ENCODE measurements around the gene CYB561D2. TPM values are rescaled to one million over a fixed set of nuclear protein-coding genes. Genes with fewer than 3 reads are reported as not detected.

CYB561D2 gene
- total and polyA plus RNA-seq, 2 donors (not counting 1 experiment from before 2014, with no cell fraction given): 39.5 to 78.9 TPM

DNA sequence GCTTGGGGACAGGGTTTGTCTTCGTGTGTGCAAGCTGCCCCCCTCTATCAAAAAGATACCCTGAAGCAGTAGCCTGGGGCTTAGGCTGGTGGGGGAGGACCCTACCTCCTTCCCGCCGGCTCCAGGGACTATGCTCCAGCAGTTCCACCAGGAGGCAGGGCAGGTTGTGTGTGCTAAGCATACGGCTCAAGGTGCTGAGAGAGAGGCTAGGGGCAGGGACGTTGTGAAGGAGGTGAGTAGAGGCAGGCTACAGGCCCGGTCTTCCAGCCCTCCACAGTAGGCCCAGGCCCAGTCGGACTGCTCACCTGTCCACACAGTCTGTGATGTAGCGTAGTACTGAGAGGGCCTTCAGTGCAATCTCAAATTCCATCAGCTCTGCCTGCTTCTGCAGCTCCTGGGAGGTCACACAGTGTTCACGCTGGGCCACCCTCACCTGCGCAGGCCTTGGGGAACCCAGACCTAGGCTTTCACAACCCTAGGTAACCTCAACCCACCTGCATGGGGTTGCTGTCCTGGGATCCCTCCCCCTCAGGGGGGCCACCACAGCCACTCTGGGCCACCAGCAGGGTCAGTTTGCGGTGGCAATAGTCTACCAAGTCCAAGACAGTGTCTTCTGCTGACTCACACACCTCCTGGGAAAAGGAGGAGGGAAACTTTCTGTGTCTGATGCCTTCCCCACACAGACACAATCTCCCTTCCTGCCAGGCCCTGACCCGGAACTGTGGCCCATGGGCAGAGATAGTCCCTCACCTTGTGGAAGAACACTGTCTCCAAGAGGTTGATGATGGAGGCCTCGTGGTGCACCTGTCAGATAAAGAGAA is 7.6 kb upstream of the CYB561D2 start:
- H3K4me1 Mint-ChIP-seq: peaks cover 54% of the 10 kb centered on the region
- CTCF ChIA-PET: interaction anchor here (1.6 kb wide), 1 partner anchor 199 kb away, joined by 6 read pairs; no protein-coding TSS in a partner anchor
- TF ChIP-seq EZH2 (IDR thresholded peaks at IDR 0.05; ENCODE audit: borderline replicate concordance, insufficient read depth, low read depth, low read length, poor library complexity, severe bottlenecking): no peak
- TF ChIP-seq, protein P1, sequence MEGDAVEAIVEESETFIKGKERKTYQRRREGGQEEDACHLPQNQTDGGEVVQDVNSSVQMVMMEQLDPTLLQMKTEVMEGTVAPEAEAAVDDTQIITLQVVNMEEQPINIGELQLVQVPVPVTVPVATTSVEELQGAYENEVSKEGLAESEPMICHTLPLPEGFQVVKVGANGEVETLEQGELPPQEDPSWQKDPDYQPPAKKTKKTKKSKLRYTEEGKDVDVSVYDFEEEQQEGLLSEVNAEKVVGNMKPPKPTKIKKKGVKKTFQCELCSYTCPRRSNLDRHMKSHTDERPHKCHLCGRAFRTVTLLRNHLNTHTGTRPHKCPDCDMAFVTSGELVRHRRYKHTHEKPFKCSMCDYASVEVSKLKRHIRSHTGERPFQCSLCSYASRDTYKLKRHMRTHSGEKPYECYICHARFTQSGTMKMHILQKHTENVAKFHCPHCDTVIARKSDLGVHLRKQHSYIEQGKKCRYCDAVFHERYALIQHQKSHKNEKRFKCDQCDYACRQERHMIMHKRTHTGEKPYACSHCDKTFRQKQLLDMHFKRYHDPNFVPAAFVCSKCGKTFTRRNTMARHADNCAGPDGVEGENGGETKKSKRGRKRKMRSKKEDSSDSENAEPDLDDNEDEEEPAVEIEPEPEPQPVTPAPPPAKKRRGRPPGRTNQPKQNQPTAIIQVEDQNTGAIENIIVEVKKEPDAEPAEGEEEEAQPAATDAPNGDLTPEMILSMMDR (IDR thresholded peaks at IDR 0.05): no peak
- no peaks in the 10 kb centered on the region for H3K27me3 Mint-ChIP-seq
- 94% methylated on average over 10 of the region's 13 CpGs for WGBS (ENCODE audit: insufficient coverage)
- Histone ChIP-seq H3K27ac (ENCODE audit: low read length in 2 of 2) (no peak overlapping the region), H3K27me3 (replicated peaks in 1 of 4; ENCODE audit: control extremely low read depth in 1 of 4, control insufficient read depth in 3 of 4, insufficient read depth in 4 of 4, low read length in 3 of 4) (no peaks in the 10 kb centered on the region), H2AFZ (ENCODE audit: insufficient read depth, low read depth, low read length, poor library complexity, severe bottlenecking) (no peak overlapping the region), H3K4me1 (ENCODE audit: control insufficient read depth in 2 of 2, insufficient read depth in 2 of 2, low read length in 2 of 2) (peaks cover 35 to 61% of the 10 kb centered on the region in 2 donors), H3K36me3 (replicated peaks in 1 of 2; ENCODE audit: control extremely low read depth in 1 of 2, control insufficient read depth in 1 of 2, extremely low read depth in 1 of 2, insufficient read depth in 2 of 2, low read length in 1 of 2) (peaks cover 0 to 8% of the 10 kb centered on the region in 2 experiments), H3K9me3 (ENCODE audit: control extremely low read depth in 1 of 3, control insufficient read depth in 2 of 3, insufficient read depth in 1 of 3, low read length in 2 of 3) (no peaks in the 10 kb centered on the region), H4K20me1 (ENCODE audit: control insufficient read depth, insufficient read depth, low read length, poor library complexity, severe bottlenecking) (peaks cover 6% of the 10 kb centered on the region), H3K79me2 (ENCODE audit: control insufficient read depth, insufficient read depth, low read length) (peaks cover 30% of the 10 kb centered on the region), H3K9ac (ENCODE audit: low read length) (no peak overlapping the region), H3K4me3 (ENCODE audit: control extremely low read depth in 1 of 5, extremely low read depth in 1 of 5, insufficient read depth in 1 of 5, low read depth in 2 of 5, low read length in 4 of 5) (no peak overlapping the region), H3K4me2 (replicated peaks; ENCODE audit: low read depth, low read length, poor library complexity, severe bottlenecking) (no peak overlapping the region)
- no peak for ATAC-seq (ENCODE audit: low read depth)
- H3K4me3 Mint-ChIP-seq: peak overlapping the region; percentile 3
- intact Hi-C loops (cut with micrococcal nuclease): no loop called here
- DNase-seq: no peak
- peak overlapping the region; percentile 50 for H3K27ac Mint-ChIP-seq
- H3K9me3 Mint-ChIP-seq (ENCODE audit: insufficient read depth): no peaks in the 10 kb centered on the region
- POLR2A ChIA-PET: interaction anchor here (0.7 kb wide), 1 partner anchor 1782 kb away, joined by 3 read pairs; no protein-coding TSS in a partner anchor

DNA sequence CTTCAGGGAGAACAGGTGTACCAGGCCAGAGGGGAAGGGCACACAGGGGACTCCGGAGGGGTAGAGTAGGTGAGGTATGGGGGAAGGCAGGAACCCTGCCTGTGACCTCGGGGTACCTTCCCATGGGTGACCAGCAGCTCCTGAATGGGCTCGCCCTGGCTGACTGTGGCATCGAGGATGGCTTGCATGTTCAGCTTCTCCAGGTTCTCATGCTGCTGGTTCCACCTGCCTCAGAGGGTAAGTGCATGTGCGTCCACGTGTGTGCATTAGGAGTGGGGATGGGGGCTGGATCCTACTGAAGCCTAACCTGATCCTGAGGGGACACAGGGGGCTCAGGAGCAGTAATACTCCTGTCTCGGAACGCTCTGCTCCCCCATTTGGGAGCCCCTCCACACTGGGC is 5.7 kb upstream of the CYB561D2 start:
- TF ChIP-seq EZH2 (IDR thresholded peaks at IDR 0.05; ENCODE audit: borderline replicate concordance, insufficient read depth, low read depth, low read length, poor library complexity, severe bottlenecking): no peak
- TF ChIP-seq, protein P1 (IDR thresholded peaks at IDR 0.05): no peak
- ATAC-seq (ENCODE audit: low read depth): no peak
- Histone ChIP-seq H3K4me1 (ENCODE audit: control insufficient read depth in 2 of 2, insufficient read depth in 2 of 2, low read length in 2 of 2) (peaks cover 27 to 52% of the 10 kb centered on the region in 2 donors), H3K4me3 (ENCODE audit: control extremely low read depth in 1 of 5, extremely low read depth in 1 of 5, insufficient read depth in 1 of 5, low read depth in 2 of 5, low read length in 4 of 5) (peak overlapping the region in 1 of 5 experiments; percentile 52), H3K4me2 (replicated peaks; ENCODE audit: low read depth, low read length, poor library complexity, severe bottlenecking) (peak overlapping the region; percentile 91), H3K9me3 (ENCODE audit: control extremely low read depth in 1 of 3, control insufficient read depth in 2 of 3, insufficient read depth in 1 of 3, low read length in 2 of 3) (no peaks in the 10 kb centered on the region), H2AFZ (ENCODE audit: insufficient read depth, low read depth, low read length, poor library complexity, severe bottlenecking) (peak overlapping the region; percentile 62), H3K36me3 (replicated peaks in 1 of 2; ENCODE audit: control extremely low read depth in 1 of 2, control insufficient read depth in 1 of 2, extremely low read depth in 1 of 2, insufficient read depth in 2 of 2, low read length in 1 of 2) (peaks cover 0 to 19% of the 10 kb centered on the region in 2 experiments), H3K27me3 (replicated peaks in 1 of 4; ENCODE audit: control extremely low read depth in 1 of 4, control insufficient read depth in 3 of 4, insufficient read depth in 4 of 4, low read length in 3 of 4) (no peaks in the 10 kb centered on the region), H4K20me1 (ENCODE audit: control insufficient read depth, insufficient read depth, low read length, poor library complexity, severe bottlenecking) (peaks cover 21% of the 10 kb centered on the region), H3K9ac (ENCODE audit: low read length) (peak overlapping the region; percentile 55), H3K27ac (ENCODE audit: low read length in 2 of 2) (no peak overlapping the region), H3K79me2 (ENCODE audit: control insufficient read depth, insufficient read depth, low read length) (peaks cover 34% of the 10 kb centered on the region)
- Mint-ChIP-seq H3K27me3 (no peaks in the 10 kb centered on the region), H3K9me3 (ENCODE audit: insufficient read depth) (no peaks in the 10 kb centered on the region), H3K27ac (no peak overlapping the region), H3K4me3 (peak overlapping the region; percentile 77), H3K4me1 (peaks cover 43% of the 10 kb centered on the region)
- DNase-seq: no peak
- ChIA-PET POLR2A (interaction anchor here (1.0 to 1.6 kb wide), 2 partner anchors 15 to 53 kb away, joined by 4 to 8 read pairs; partner anchors contain the start of genes IFRD2 and TMEM115), CTCF (interaction anchor here (0.8 to 1.1 kb wide), 2 partner anchors 10 to 197 kb away, joined by 3 read pairs; no protein-coding TSS in a partner anchor)
- intact Hi-C loops (cut with micrococcal nuclease): loop anchor here (1.0 to 5.0 kb wide), 2 partner anchors 8 to 267 kb away; partner anchors contain the start of gene CISH
- 94% methylated on average over 7 of the region's 8 CpGs for WGBS (ENCODE audit: insufficient coverage)

All from B cell (primary cell).